Neuronal stem cell (in vitro differentiated cells): ENCODE data around the gene PDE1C.

Experiments
- DNase-seq: peaks from one replicate; pipeline ENCODE4 v3.0.0-alpha.2; 2013; ENCODE audit warnings: low spot score
- H2AFZ ChIP-seq: one replicate; pipeline ENCODE4 v1.6.1; 2013; ENCODE audit warnings: mild to moderate bottlenecking, low read length, inconsistent platforms
- H2AK5ac ChIP-seq: 2 replicates; pipeline ENCODE4 v1.6.1; 2013; ENCODE audit warnings: low read depth, mild to moderate bottlenecking, inconsistent platforms, low read length, moderate library complexity, mixed read lengths
- H2BK120ac ChIP-seq: 2 replicates; pipeline ENCODE4 v1.6.1; 2013; ENCODE audit warnings: low read depth, mild to moderate bottlenecking, inconsistent platforms, low read length, moderate library complexity, mixed read lengths
- H2BK12ac ChIP-seq: one replicate; pipeline ENCODE4 v1.6.1; 2013; ENCODE audit warnings: low read length, inconsistent platforms
- H2BK15ac ChIP-seq: 2 replicates; pipeline ENCODE4 v1.6.1; 2013; ENCODE audit warnings: mild to moderate bottlenecking, low read length, inconsistent platforms, mixed read lengths
- H2BK5ac ChIP-seq: one replicate; pipeline ENCODE4 v1.6.1; 2013; ENCODE audit warnings: inconsistent platforms, mild to moderate bottlenecking, low read length, moderate library complexity
- H3K14ac ChIP-seq: one replicate; pipeline ENCODE4 v1.6.1; 2013; ENCODE audit warnings: low read length, inconsistent platforms
- H3K18ac ChIP-seq: 2 replicates; pipeline ENCODE4 v1.6.1; 2013; ENCODE audit warnings: low read length, inconsistent platforms
- H3K23ac ChIP-seq: 2 replicates; pipeline ENCODE4 v1.6.1; 2013; ENCODE audit warnings: low read depth, mild to moderate bottlenecking, mixed read lengths, low read length, inconsistent platforms; ENCODE audit not compliant: poor library complexity
- H3K27ac ChIP-seq: replicated peaks from 3 replicates; pipeline ENCODE4 v1.5.1; 2013; ENCODE audit warnings: low read length, inconsistent platforms
- H3K27me3 ChIP-seq, 3 experiments: 2 replicates each; pipeline ENCODE4 v1.6.1; 2013; ENCODE audit warnings: low read length in 3 of 3, mild to moderate bottlenecking in 2 of 3, inconsistent platforms in 1 of 3, low read depth in 1 of 3, mixed read lengths in 1 of 3, moderate library complexity in 1 of 3; ENCODE audit not compliant: control insufficient read depth in 3 of 3, insufficient read depth in 3 of 3
- H3K36me3 ChIP-seq, 2 donors: replicated peaks in 1 of 2; 2 replicates each; pipeline ENCODE4 v1.6.1; 2013; ENCODE audit warnings: low read length in 2 of 2; ENCODE audit not compliant: control insufficient read depth in 2 of 2, insufficient read depth in 2 of 2
- H3K4ac ChIP-seq: 2 replicates; pipeline ENCODE4 v1.6.1; 2013; ENCODE audit warnings: inconsistent platforms, mild to moderate bottlenecking, low read length, moderate library complexity
- H3K4me1 ChIP-seq, 2 donors: 1 replicate in 1 of 2; 2 replicates in 1 of 2; pipeline ENCODE4 v1.6.1; 2013; ENCODE audit warnings: low read length in 2 of 2, low read depth in 1 of 2; ENCODE audit not compliant: control insufficient read depth in 2 of 2, insufficient read depth in 1 of 2
- H3K4me2 ChIP-seq: one replicate; pipeline ENCODE4 v1.6.1; 2013; ENCODE audit warnings: mild to moderate bottlenecking, low read length, inconsistent platforms; ENCODE audit not compliant: insufficient read depth, poor library complexity, severe bottlenecking
- H3K4me3 ChIP-seq, 2 donors: 2 replicates each; pipeline ENCODE4 v1.5.1; 2013; ENCODE audit warnings: low read length in 2 of 2, mild to moderate bottlenecking in 2 of 2, inconsistent platforms in 1 of 2, moderate library complexity in 1 of 2
- H3K79me1 ChIP-seq: one replicate; pipeline ENCODE4 v1.6.1; 2013; ENCODE audit warnings: low read depth, mild to moderate bottlenecking, inconsistent platforms, low read length, moderate library complexity
- H3K9ac ChIP-seq: one replicate; pipeline ENCODE4 v1.6.1; 2013; ENCODE audit warnings: mild to moderate bottlenecking, low read depth, low read length, inconsistent platforms; ENCODE audit not compliant: poor library complexity
- H3K9me3 ChIP-seq, 2 donors: replicated peaks in 1 of 2; 2 replicates each; pipeline versions ENCODE3 to v1.6.1; 2013; ENCODE audit warnings: low read length in 2 of 2, mild to moderate bottlenecking in 2 of 2, inconsistent platforms in 1 of 2, low read depth in 1 of 2, mixed read lengths in 1 of 2, moderate library complexity in 1 of 2; ENCODE audit not compliant: control insufficient read depth in 2 of 2, insufficient read depth in 1 of 2
- H4K8ac ChIP-seq: one replicate; pipeline ENCODE4 v1.6.1; 2013; ENCODE audit warnings: low read depth, mild to moderate bottlenecking, inconsistent platforms, low read length, moderate library complexity
- H4K91ac ChIP-seq: one replicate; pipeline ENCODE4 v1.6.1; 2013; ENCODE audit warnings: low read length, low read depth, mild to moderate bottlenecking, inconsistent platforms; ENCODE audit not compliant: poor library complexity
- WGBS, 2 donors: extraction: QIAGEN DNeasy Blood & Tissue Kit; methylation state at CpG; one replicate each; pipeline ENCODE4 v1.1.7; 2013; ENCODE audit warnings: missing lambda C conversion rate in 2 of 2, mixed read lengths in 1 of 2; ENCODE audit not compliant: insufficient read length in 2 of 2, insufficient replicate concordance in 1 of 2; ENCODE audit errors: extremely low coverage in 2 of 2; 5-methylcytosine and 5-hydroxymethylcytosine counted together

Gene PDE1C

GRCh38 chr7:31705377-31705776, 364.8 kb downstream of the PDE1C start:
- Histone ChIP-seq H3K23ac (no peak overlapping the region), H2BK5ac (no peak overlapping the region)
- no CpG with 5 or more reads among the region's 3 CpGs for WGBS, 2 donors

GRCh38 chr7:31702354-31702753, 367.9 kb downstream of the PDE1C start:
- Histone ChIP-seq H3K4ac (no peak overlapping the region), H3K4me1 (no peaks in the 10 kb centered on the region), H2AK5ac (no peak overlapping the region), H3K14ac (no peak overlapping the region), H3K27me3 (peaks cover 0 to 9% (median 0%) of the 10 kb centered on the region in 3 experiments), H3K9me3 (peaks cover 0 to 2% of the 10 kb centered on the region in 2 donors), H2BK15ac (no peak overlapping the region), H3K23ac (no peak overlapping the region), H3K18ac (no peak overlapping the region), H2BK120ac (no peak overlapping the region), H4K91ac (no peak overlapping the region), H3K36me3 (no peaks in the 10 kb centered on the region), H3K4me3 (no peak overlapping the region), H3K27ac (no peak overlapping the region), H3K79me1 (no peaks in the 10 kb centered on the region), H2BK12ac (no peak overlapping the region), H4K8ac (no peak overlapping the region), H2AFZ (no peak overlapping the region), H2BK5ac (no peak overlapping the region), H3K9ac (no peak overlapping the region), H3K4me2 (no peak overlapping the region)
- no CpG with 5 or more reads among the region's 3 CpGs for WGBS, 2 donors
- DNase-seq = no peak

More at GRCh38 chr7:31705377-31705776, 364.8 kb downstream of the PDE1C start:
- no peaks in the 10 kb centered on the region for H3K79me1 ChIP-seq
- H3K14ac ChIP-seq = no peak overlapping the region
- peaks cover 0 to 2% of the 10 kb centered on the region in 2 donors for H3K9me3 ChIP-seq
- no peak overlapping the region for H3K27ac ChIP-seq
- H2BK15ac ChIP-seq = no peak overlapping the region
- no peaks in the 10 kb centered on the region for H3K36me3 ChIP-seq
- H2BK120ac ChIP-seq = no peak overlapping the region
- no peak overlapping the region for H3K9ac ChIP-seq
- H3K4me1 ChIP-seq = peaks cover 0 to 4% of the 10 kb centered on the region in 2 donors
- no peak overlapping the region for H4K91ac ChIP-seq
- H3K4me2 ChIP-seq = no peak overlapping the region
- H3K4ac ChIP-seq = no peak overlapping the region
- no peak overlapping the region for H2AFZ ChIP-seq
- H3K18ac ChIP-seq = no peak overlapping the region
- H2BK12ac ChIP-seq = no peak overlapping the region
- H3K4me3 ChIP-seq = no peak overlapping the region
- H2AK5ac ChIP-seq = no peak overlapping the region
- peaks cover 0 to 18% (median 0%) of the 10 kb centered on the region in 3 experiments for H3K27me3 ChIP-seq
- no peak for DNase-seq
- no peak overlapping the region for H4K8ac ChIP-seq
